ENCODE data around the gene SVIL.
"Not testable (repeated sequence)": the region's sequence is repeated elsewhere in the genome, so short reads cannot be mapped to it uniquely, and the experiment has no call there.

- not testable (repeated sequence) for TF ChIP-seq CTCF (conservative IDR thresholded peaks at IDR 0.05; ENCODE audit: low read length); EZH2phosphoT487 (IDR thresholded peaks at IDR 0.05; ENCODE audit: borderline replicate concordance)
These were observed 118.9 kb downstream of the SVIL start for GRCh38 chr10:29515879-29516278.
